B cell (primary cell): ENCODE measurements around the gene PTPN6. TPM values are rescaled to one million over a fixed set of nuclear protein-coding genes. Genes with fewer than 3 reads are reported as not detected.

Experiments used
- ATAC-seq: fragments of 200-7000 bp; cut with Tn5 transposase; one replicate; pipeline ENCODE4 v1.10.0; 2021; ENCODE audit warnings: low read depth, mild to moderate bottlenecking, moderate number of reproducible peaks, moderate library complexity
- CTCF ChIA-PET: fragments of 350-600 bp; sonication (Branson Sonifier 250); formaldehyde crosslinking; loops from one replicate; lab custom pipeline; 2021; ENCODE audit warnings: antibody characterized with exemption, inconsistent platforms; lab: Charles Lee
- POLR2A ChIA-PET: fragments of 350-600 bp; sonication (Branson Sonifier 250); formaldehyde crosslinking; loops from one replicate; lab custom pipeline; 2021; ENCODE audit warnings: antibody characterized with exemption; lab: Charles Lee
- DNase-seq: peaks from one replicate; pipeline ENCODE4 v3.0.0; 2013
- H2AFZ ChIP-seq: 2 replicates; pipeline ENCODE4 v1.6.1; 2012; ENCODE audit warnings: mild to moderate bottlenecking, low read depth, low read length; ENCODE audit not compliant: insufficient read depth, poor library complexity, severe bottlenecking
- H3K27ac ChIP-seq, 2 donors: 1 replicate in 1 of 2; 2 replicates in 1 of 2; pipeline ENCODE4 v1.5.1; 2012 to 2013; ENCODE audit warnings: low read length in 2 of 2, mild to moderate bottlenecking in 2 of 2, moderate library complexity in 1 of 2
- H3K27me3 ChIP-seq, 4 experiments: fragments of 200-600 bp in 1 of 4; sonication (generic) in 1 of 4; replicated peaks in 1 of 4; 1 replicate in 2 of 4; 2 replicates in 2 of 4; pipeline versions ENCODE4 v1.6.1 to v1.7.0; 2013 to 2016; ENCODE audit warnings: low read length in 3 of 4, mild to moderate bottlenecking in 2 of 4, mixed read lengths in 1 of 4, moderate library complexity in 1 of 4; ENCODE audit not compliant: insufficient read depth in 4 of 4, control insufficient read depth in 3 of 4; ENCODE audit errors: control extremely low read depth in 1 of 4
- H3K36me3 ChIP-seq, 2 experiments: replicated peaks in 1 of 2; 1 replicate in 1 of 2; 2 replicates in 1 of 2; pipeline versions ENCODE4 v1.6.1 to v1.7.1; 2013; ENCODE audit warnings: low read length in 1 of 2; ENCODE audit not compliant: insufficient read depth in 2 of 2, control insufficient read depth in 1 of 2; ENCODE audit errors: control extremely low read depth in 1 of 2, extremely low read depth in 1 of 2
- H3K4me1 ChIP-seq, 2 donors: fragments of 200-600 bp in 1 of 2; sonication (generic) in 1 of 2; 1 replicate in 1 of 2; 2 replicates in 1 of 2; pipeline versions ENCODE4 v1.5.1 to v1.6.1; 2013 to 2017; ENCODE audit warnings: low read length in 2 of 2; ENCODE audit not compliant: control insufficient read depth in 2 of 2, insufficient read depth in 2 of 2
- H3K4me2 ChIP-seq: replicated peaks from 2 replicates; pipeline ENCODE3; 2012; ENCODE audit warnings: mild to moderate bottlenecking, low read depth, low read length; ENCODE audit not compliant: poor library complexity, severe bottlenecking
- H3K4me3 ChIP-seq, 5 experiments: fragments of 200-600 bp in 1 of 5; sonication (generic) in 1 of 5; 1 replicate in 3 of 5; 2 replicates in 2 of 5; pipeline versions ENCODE4 v1.5.1 to v1.7.0; 2011 to 2016; ENCODE audit warnings: low read length in 4 of 5, mild to moderate bottlenecking in 4 of 5, low read depth in 2 of 5, control low read depth in 1 of 5, moderate library complexity in 1 of 5; ENCODE audit not compliant: insufficient read depth in 1 of 5; ENCODE audit errors: control extremely low read depth in 1 of 5, extremely low read depth in 1 of 5
- H3K79me2 ChIP-seq: fragments of 200-600 bp; sonication (generic); one replicate; pipeline ENCODE4 v1.6.0; 2016; ENCODE audit warnings: low read length; ENCODE audit not compliant: control insufficient read depth, insufficient read depth
- H3K9ac ChIP-seq: fragments of 200-600 bp; sonication (generic); 2 replicates; pipeline ENCODE4 v1.6.1; 2017; ENCODE audit warnings: mild to moderate bottlenecking, low read length, moderate library complexity
- H3K9me3 ChIP-seq, 3 donors: one replicate each; pipeline versions ENCODE4 v1.6.1 to v1.7.1; 2013; ENCODE audit warnings: low read length in 2 of 3; ENCODE audit not compliant: control insufficient read depth in 2 of 3, insufficient read depth in 1 of 3; ENCODE audit errors: control extremely low read depth in 1 of 3
- H4K20me1 ChIP-seq: 2 replicates; pipeline ENCODE4 v1.6.0; 2012; ENCODE audit warnings: mild to moderate bottlenecking, low read length; ENCODE audit not compliant: insufficient read depth, control insufficient read depth, poor library complexity, severe bottlenecking
- H3K27ac Mint-ChIP-seq: one replicate; pipeline ENCODE4 v1.8.0; 2021; ENCODE audit warnings: mixed read lengths
- H3K27me3 Mint-ChIP-seq: one replicate; pipeline ENCODE4 v1.8.0; 2021; ENCODE audit warnings: mixed read lengths
- H3K4me1 Mint-ChIP-seq: one replicate; pipeline ENCODE4 v1.8.0; 2021; ENCODE audit warnings: mixed read lengths
- H3K4me3 Mint-ChIP-seq: one replicate; pipeline ENCODE4 v1.8.0; 2021; ENCODE audit warnings: mixed read lengths
- H3K9me3 Mint-ChIP-seq: one replicate; pipeline ENCODE4 v1.8.0; 2022; ENCODE audit warnings: mixed read lengths; ENCODE audit not compliant: insufficient read depth
- EZH2 ChIP-seq: IDR thresholded peaks from 2 replicates; pipeline ENCODE4 v1.6.1; 2012; ENCODE audit warnings: borderline replicate concordance, low read depth, mild to moderate bottlenecking, moderate library complexity, low read length; ENCODE audit not compliant: insufficient read depth, poor library complexity, severe bottlenecking
- WGBS: methylation state at CpG from one replicate; pipeline ENCODE4 v1.1.5; 2013; ENCODE audit warnings: missing lambda C conversion rate; ENCODE audit not compliant: insufficient coverage; 5-methylcytosine and 5-hydroxymethylcytosine counted together
- intact Hi-C: fragments of 100-400 bp; cut with micrococcal nuclease; formaldehyde crosslinking; loops from one replicate; pipeline ENCODE4 v1.10.0; 2022
- polyA plus RNA-seq: library from polyadenylated mRNA; depleted of rRNA; stranded (reverse); fragments of >200 nt; gene quantifications from 2 replicates; pipeline ENCODE4 v1.2.3, GENCODE V29; 2012
- total RNA-seq, 2 donors: library from RNA; stranded (reverse); fragments of 120-200 nt in 1 of 2; gene quantifications; 1 replicate in 1 of 2; 2 replicates in 1 of 2; pipeline versions ENCODE4 v1.2.3 to v1.2.4, GENCODE V29; 2013 to 2022
- TF ChIP-seq, protein P1 (sequence below): fragments of 200-600 bp; IDR thresholded peaks from one replicate; pipeline ENCODE4 v1.8.0; 2022; ENCODE audit warnings: antibody characterized with exemption, mild to moderate bottlenecking

The PTPN6 gene
- total and polyA plus RNA-seq, 2 donors (not counting 1 experiment from before 2014, with no cell fraction given): 312 to 874 TPM

DNA sequence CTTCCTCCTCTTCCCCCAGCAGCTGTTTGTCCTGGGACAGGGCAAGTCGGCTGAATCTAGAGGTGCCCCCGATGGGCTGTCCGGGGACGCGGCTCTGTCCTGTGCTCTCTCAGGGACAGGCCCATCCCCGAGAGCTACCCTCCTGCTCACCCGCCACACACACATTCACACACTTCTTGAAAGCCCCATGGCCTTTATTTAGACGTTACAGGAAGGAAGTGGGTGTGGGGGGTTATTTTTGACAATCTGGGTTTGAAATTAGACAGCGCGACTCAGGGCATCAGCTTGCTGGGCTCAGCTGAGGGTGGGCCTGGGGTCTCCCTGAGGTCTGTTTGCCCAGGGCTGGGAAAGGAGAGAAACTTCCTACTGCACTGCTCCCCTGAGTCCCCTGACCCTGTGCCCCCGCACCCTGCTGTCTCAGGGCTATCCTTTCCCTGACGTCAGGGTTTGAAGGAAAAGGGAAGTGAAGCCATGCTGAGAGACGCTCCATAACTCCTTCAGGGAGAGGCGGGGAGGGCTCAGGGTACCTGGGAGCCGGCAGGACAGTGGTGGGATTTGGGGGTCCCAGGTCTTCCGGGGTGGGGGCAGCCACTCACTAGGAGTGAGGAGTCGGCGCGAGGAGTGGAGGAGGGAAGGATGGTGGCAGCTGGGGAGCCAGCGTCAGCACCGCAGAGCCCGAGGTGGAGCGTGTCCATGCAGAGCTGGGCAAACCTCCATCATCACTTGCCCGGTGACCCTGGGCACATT lies 8.1 kb downstream of the PTPN6 start:
- Histone ChIP-seq H3K4me1 (peaks cover 95 to 98% of the 10 kb centered on the region in 2 donors), H3K4me3 (peak overlapping the region; percentile 40 to 57 (median 46)), H3K27me3 (no peaks in the 10 kb centered on the region), H3K79me2 (peaks cover 62% of the 10 kb centered on the region), H3K9me3 (no peaks in the 10 kb centered on the region), H4K20me1 (peaks cover 32% of the 10 kb centered on the region), H3K4me2 (peak overlapping the region; percentile 92), H2AFZ (peak overlapping the region; percentile 38), H3K36me3 (peaks cover 0 to 78% of the 10 kb centered on the region in 2 experiments), H3K27ac (peak overlapping the region; percentile 95 to 99), H3K9ac (peak overlapping the region; percentile 69)
- peak; percentile 60 for ATAC-seq
- Mint-ChIP-seq H3K4me1 (peaks cover 93% of the 10 kb centered on the region), H3K27me3 (no peaks in the 10 kb centered on the region), H3K9me3 (no peaks in the 10 kb centered on the region), H3K27ac (peak overlapping the region; percentile 98), H3K4me3 (peak overlapping the region; percentile 91)
- DNase-seq: peak; percentile 90
- ChIA-PET POLR2A (interaction anchor here (0.6 to 18.2 kb wide), 10 partner anchors 10 to 658 kb away, joined by 3 to 662 read pairs (median 4); partner anchors contain the start of genes C12orf57, ENO2, PTPN6 and RNU7-1), CTCF (interaction anchor here (0.6 to 13.5 kb wide), 10 partner anchors 9 to 206 kb away, joined by 3 to 944 read pairs (median 6); partner anchors contain the start of genes C12orf57, MLF2, PTPN6 and RNU7-1)
- 16% methylated on average over 13 of the region's 24 CpGs for WGBS
- TF ChIP-seq, protein P1, sequence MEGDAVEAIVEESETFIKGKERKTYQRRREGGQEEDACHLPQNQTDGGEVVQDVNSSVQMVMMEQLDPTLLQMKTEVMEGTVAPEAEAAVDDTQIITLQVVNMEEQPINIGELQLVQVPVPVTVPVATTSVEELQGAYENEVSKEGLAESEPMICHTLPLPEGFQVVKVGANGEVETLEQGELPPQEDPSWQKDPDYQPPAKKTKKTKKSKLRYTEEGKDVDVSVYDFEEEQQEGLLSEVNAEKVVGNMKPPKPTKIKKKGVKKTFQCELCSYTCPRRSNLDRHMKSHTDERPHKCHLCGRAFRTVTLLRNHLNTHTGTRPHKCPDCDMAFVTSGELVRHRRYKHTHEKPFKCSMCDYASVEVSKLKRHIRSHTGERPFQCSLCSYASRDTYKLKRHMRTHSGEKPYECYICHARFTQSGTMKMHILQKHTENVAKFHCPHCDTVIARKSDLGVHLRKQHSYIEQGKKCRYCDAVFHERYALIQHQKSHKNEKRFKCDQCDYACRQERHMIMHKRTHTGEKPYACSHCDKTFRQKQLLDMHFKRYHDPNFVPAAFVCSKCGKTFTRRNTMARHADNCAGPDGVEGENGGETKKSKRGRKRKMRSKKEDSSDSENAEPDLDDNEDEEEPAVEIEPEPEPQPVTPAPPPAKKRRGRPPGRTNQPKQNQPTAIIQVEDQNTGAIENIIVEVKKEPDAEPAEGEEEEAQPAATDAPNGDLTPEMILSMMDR: no peak
- no peak for TF ChIP-seq EZH2
- intact Hi-C loops: loop anchor here (1.0 kb wide), 1 partner anchor 8 kb away; the partner anchor contains the start of gene PTPN6
